ENCODE data around the gene GPHN.

- TF ChIP-seq NR2C2 (IDR thresholded peaks at IDR 0.05; ENCODE audit: borderline replicate concordance, control insufficient read depth, insufficient read length, low read depth) (no peak), CTCF (IDR thresholded peaks at IDR 0.05 in 2 of 3, conservative IDR thresholded peaks at IDR 0.05 in 1 of 3; ENCODE audit: control insufficient read depth in 2 of 3, extremely low read depth in 1 of 3, insufficient read depth in 1 of 3, low read depth in 3 of 3, low read length in 3 of 3) (no peak), CBFB (IDR thresholded peaks at IDR 0.05; ENCODE audit: low read depth) (no peak), CBX5 (IDR thresholded peaks at IDR 0.05; ENCODE audit: low read depth) (no peak), ZBTB11 (CRISPR knock-in tag; IDR thresholded peaks at IDR 0.05) (no peak), ZNF274 (IDR thresholded peaks at IDR 0.05; ENCODE audit: insufficient read depth, insufficient read length) (no peak), MEF2A (IDR thresholded peaks at IDR 0.05; ENCODE audit: insufficient read depth, low read depth, low read length) (no peak), REST (IDR thresholded peaks at IDR 0.05; ENCODE audit: low read depth, low read length) (no peak), SIX5 (IDR thresholded peaks at IDR 0.05; ENCODE audit: low read depth, low read length, severe bottlenecking) (no peak), ZNF217 (IDR thresholded peaks at IDR 0.05) (no peak), MYC (IDR thresholded peaks at IDR 0.05; ENCODE audit: insufficient read depth, insufficient read length, insufficient replicate concordance, low read length, severe bottlenecking) (no peak)
Observed at GRCh38 chr14:66485910-66486421, 22.0 kb upstream of the GPHN start, which contains the start of gene CCDC196.
